Ishikawa (cell line): Measurements from ENCODE around the gene SLC25A52.

ENCODE experiments used
- CEBPB ChIP-seq: IDR thresholded peaks from 2 replicates; pipeline ENCODE4 v1.6.1; 2012
- CREB1 ChIP-seq: IDR thresholded peaks from 2 replicates; pipeline ENCODE4 v1.6.1; 2012; ENCODE audit warnings: low read depth
- EGR1 ChIP-seq: IDR thresholded peaks from 2 replicates; pipeline ENCODE4 v1.6.1; 2012
- EP300 ChIP-seq: IDR thresholded peaks from 2 replicates; pipeline ENCODE4 v1.6.1; 2012; ENCODE audit warnings: borderline replicate concordance
- FOXM1 ChIP-seq: IDR thresholded peaks from 2 replicates; pipeline ENCODE4 v1.6.1; 2012; ENCODE audit warnings: low read depth, borderline replicate concordance
- NFIC ChIP-seq: IDR thresholded peaks from 2 replicates; pipeline ENCODE4 v1.6.1; 2012
- RAD21 ChIP-seq: IDR thresholded peaks from 2 replicates; pipeline ENCODE4 v1.6.1; 2012; ENCODE audit warnings: low read depth
- TAF1 ChIP-seq: IDR thresholded peaks from 2 replicates; pipeline ENCODE4 v1.6.1; 2012; ENCODE audit warnings: low read depth, mild to moderate bottlenecking
- TCF12 ChIP-seq: IDR thresholded peaks from 2 replicates; pipeline ENCODE4 v1.6.1; 2012; ENCODE audit warnings: low read depth
- TEAD4 ChIP-seq: IDR thresholded peaks from 2 replicates; pipeline ENCODE4 v1.6.1; 2012
- YY1 ChIP-seq: IDR thresholded peaks from 2 replicates; pipeline ENCODE4 v1.6.1; 2012; ENCODE audit warnings: low read depth
- ZBTB7A ChIP-seq: IDR thresholded peaks from 2 replicates; pipeline ENCODE4 v1.6.1; 2012; ENCODE audit warnings: low read depth
- TF ChIP-seq, protein P1 (sequence below): IDR thresholded peaks from 2 replicates; pipeline ENCODE4 v1.6.1; 2012
- TF ChIP-seq, protein P2 (sequence below): IDR thresholded peaks from 2 replicates; pipeline ENCODE4 v1.6.1; 2012; ENCODE audit warnings: low read depth, mild to moderate bottlenecking
- TF ChIP-seq, protein P3 (sequence below): IDR thresholded peaks from 2 replicates; pipeline ENCODE4 v1.6.1; 2012

SLC25A52 gene

DNA sequence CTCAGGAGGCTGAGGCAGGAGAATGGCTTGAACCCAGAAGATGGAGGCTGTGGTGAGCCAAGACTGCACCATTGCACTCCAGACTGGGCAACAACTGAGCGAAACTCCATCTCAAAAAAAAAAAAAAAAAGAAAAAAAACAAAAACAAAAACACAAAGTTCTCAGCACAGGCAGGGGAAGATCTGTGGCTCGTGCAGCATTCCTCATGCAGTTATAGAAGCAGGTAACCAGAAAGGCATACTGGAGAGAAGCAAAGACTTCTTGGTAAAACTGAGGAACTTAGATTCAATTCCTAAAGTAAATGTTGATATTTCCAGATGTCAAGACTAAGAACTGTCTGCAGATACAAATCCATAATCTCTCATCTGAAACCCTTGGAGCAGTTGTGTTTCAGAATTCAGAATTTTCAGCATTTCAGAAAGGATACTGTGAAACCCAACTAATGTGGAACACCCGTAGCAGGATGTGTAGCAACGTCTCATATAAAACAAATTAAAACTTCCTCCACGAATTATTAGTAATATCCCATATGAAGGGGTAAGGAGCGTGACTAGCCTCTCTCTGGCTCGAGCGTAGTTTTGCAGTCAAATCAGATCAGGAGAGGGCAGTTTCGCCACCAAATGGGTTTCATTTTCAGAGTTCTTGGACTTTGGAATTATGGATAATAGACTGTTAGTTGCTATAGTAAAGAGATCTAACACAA is 13.2 kb upstream of the SLC25A52 start:
- TF ChIP-seq FOXM1 (no peak), YY1 (no peak), TEAD4 (no peak), TCF12 (no peak), NFIC (no peak), RAD21 (no peak), CREB1 (no peak), ZBTB7A (no peak), EGR1 (no peak), CEBPB (no peak), EP300 (no peak), TAF1 (no peak)
- TF ChIP-seq, protein P1, sequence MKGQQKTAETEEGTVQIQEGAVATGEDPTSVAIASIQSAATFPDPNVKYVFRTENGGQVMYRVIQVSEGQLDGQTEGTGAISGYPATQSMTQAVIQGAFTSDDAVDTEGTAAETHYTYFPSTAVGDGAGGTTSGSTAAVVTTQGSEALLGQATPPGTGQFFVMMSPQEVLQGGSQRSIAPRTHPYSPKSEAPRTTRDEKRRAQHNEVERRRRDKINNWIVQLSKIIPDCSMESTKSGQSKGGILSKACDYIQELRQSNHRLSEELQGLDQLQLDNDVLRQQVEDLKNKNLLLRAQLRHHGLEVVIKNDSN = no peak
- TF ChIP-seq, protein P2, sequence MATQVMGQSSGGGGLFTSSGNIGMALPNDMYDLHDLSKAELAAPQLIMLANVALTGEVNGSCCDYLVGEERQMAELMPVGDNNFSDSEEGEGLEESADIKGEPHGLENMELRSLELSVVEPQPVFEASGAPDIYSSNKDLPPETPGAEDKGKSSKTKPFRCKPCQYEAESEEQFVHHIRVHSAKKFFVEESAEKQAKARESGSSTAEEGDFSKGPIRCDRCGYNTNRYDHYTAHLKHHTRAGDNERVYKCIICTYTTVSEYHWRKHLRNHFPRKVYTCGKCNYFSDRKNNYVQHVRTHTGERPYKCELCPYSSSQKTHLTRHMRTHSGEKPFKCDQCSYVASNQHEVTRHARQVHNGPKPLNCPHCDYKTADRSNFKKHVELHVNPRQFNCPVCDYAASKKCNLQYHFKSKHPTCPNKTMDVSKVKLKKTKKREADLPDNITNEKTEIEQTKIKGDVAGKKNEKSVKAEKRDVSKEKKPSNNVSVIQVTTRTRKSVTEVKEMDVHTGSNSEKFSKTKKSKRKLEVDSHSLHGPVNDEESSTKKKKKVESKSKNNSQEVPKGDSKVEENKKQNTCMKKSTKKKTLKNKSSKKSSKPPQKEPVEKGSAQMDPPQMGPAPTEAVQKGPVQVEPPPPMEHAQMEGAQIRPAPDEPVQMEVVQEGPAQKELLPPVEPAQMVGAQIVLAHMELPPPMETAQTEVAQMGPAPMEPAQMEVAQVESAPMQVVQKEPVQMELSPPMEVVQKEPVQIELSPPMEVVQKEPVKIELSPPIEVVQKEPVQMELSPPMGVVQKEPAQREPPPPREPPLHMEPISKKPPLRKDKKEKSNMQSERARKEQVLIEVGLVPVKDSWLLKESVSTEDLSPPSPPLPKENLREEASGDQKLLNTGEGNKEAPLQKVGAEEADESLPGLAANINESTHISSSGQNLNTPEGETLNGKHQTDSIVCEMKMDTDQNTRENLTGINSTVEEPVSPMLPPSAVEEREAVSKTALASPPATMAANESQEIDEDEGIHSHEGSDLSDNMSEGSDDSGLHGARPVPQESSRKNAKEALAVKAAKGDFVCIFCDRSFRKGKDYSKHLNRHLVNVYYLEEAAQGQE = no peak
- TF ChIP-seq, protein P3, sequence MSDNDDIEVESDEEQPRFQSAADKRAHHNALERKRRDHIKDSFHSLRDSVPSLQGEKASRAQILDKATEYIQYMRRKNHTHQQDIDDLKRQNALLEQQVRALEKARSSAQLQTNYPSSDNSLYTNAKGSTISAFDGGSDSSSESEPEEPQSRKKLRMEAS = no peak

DNA sequence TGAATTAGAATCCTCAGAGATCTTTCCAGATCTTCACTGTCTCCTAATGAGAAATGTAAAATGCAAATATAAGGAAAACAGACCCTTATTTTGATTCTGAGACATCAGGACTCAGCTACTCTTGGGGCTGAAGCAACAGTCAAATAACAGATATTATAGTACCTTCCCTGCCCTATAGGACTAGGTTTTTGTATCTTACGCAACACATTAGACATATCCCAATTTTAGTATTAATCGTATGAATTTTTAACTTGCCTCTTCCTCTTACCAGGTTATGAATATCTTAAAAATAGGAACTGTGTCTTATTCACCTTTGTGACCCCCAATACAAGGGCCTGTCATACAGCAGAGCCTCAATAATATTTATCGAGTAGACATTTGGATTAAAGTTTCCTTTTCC is 12.0 kb upstream of the SLC25A52 start:
- TF ChIP-seq CEBPB = no peak
- no peak for TF ChIP-seq EP300
- TF ChIP-seq TCF12 = no peak

DNA sequence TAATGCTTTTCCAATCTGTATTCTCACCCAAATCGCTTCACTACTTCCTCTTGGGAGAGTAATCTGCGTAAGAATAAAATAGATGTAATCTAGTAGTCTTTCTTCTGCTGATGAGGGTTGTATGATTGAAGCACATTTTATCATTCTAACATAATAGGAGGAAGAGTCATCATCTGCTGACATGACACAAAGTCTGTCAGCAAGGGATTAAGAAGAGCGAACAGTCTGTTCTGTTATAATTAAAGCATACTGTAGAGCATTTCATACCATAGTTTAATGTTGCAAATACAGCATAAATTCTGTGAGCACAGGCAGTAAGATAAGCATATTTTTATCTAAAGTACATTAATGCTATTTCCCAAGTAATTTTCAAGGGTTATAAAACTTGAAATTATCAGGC is 10.4 kb downstream of the SLC25A52 start:
- TF ChIP-seq, protein P2 = no peak
- TF ChIP-seq FOXM1 (no peak), YY1 (no peak), TEAD4 (no peak), NFIC (no peak), EGR1 (no peak), EP300 (no peak), CREB1 (no peak), TCF12 (no peak), TAF1 (no peak), RAD21 (no peak), CEBPB (no peak), ZBTB7A (no peak)
- TF ChIP-seq, protein P3 = no peak
- TF ChIP-seq, protein P1 = no peak

DNA sequence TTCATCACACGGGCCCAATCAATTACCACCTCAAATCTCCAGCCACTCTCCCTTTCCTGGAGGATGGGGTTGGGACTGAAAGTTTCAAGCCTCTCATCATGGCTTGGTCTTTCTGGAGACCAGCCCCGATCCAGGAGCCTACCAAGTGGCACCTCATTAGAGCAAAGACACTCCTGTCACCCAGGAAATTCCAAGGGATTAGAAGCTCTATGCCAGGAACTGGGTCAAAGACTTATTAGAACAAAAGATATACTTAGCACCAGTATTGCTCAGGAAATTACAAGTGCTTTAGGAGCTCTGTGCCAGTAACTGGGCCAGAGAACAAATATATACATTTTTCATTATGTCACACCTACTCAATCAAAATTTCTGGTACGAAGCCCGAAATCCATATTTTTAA is 14.3 kb downstream of the SLC25A52 start:
- TF ChIP-seq CREB1 (no peak), TAF1 (no peak), EGR1 (no peak)
- TF ChIP-seq, protein P3 = no peak
- TF ChIP-seq, protein P1 = no peak

DNA sequence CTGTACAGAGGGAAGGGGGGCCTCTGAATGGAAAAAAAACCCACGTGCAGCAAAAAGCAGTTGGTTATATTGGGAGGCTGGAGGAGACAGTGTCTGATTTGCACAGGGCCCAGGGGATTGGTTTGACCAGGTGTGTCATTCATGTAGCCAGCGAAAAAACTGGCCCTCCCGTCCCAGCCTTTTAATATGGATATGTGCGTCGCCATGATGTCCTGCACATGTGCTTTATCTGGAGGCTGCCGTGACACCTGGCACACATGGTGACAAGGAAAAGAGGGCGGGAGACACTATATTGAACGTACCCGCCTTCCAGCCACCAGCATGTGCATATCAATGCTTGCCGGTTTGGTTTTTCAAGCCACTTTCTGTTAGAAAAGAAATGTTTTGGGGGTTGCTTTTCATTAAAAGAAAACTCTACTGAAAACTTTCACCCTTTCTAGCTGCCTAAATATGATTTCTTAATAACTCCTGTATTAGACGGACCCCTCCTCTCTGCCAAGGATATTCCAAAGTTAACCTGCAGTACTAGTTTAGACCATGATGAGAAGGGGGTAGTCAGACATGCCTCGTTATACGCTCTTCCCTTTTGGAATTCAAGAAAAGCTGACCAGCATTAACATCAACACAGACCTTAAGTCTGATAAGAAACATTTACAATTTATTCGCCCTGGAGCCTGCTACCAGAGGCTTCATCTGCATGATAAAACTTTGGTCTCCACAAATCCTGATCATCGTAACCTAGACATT is 16.2 kb downstream of the SLC25A52 start:
- TF ChIP-seq, protein P2 = no peak
- no peak for TF ChIP-seq CREB1
- TF ChIP-seq, protein P3 = no peak
- TF ChIP-seq FOXM1 = no peak
- TF ChIP-seq YY1 = no peak
- TF ChIP-seq, protein P1 = no peak
- no peak for TF ChIP-seq EP300
- TF ChIP-seq TAF1 = no peak
- no peak for TF ChIP-seq CEBPB
- no peak for TF ChIP-seq TEAD4
- no peak for TF ChIP-seq ZBTB7A
- TF ChIP-seq EGR1 = no peak
